RPMI7951 (cell line): ENCODE results near the gene IL1RAPL1. TPM values are rescaled to one million over a fixed set of nuclear protein-coding genes. Genes with fewer than 3 reads are reported as not detected.
A peak's percentile ranks its signal among the peaks of the same experiment; 100 is the strongest.

Source experiments
- DNase-seq: peaks from one replicate; pipeline ENCODE4 v3.0.0-alpha.2; 2012; ENCODE audit warnings: low read depth
- total RNA-seq: library from RNA; depleted of rRNA; stranded (reverse); fragments of >200 nt; shearing (Covaris generic); gene quantifications from 2 replicates; pipeline ENCODE4 v1.2.3, GENCODE V29; 2014

IL1RAPL1 gene
- total RNA-seq, 1 experiment from 2014 or later = 4.6 TPM

- no peak for DNase-seq
Observed at GRCh38 chrX:29872831-29873230, 1285.6 kb downstream of the IL1RAPL1 start.

- no peak for DNase-seq
Observed at GRCh38 chrX:29876733-29877132, 1289.5 kb downstream of the IL1RAPL1 start.

GRCh38 chrX:29880977-29881376 lies 1293.7 kb downstream of the IL1RAPL1 start:
- no peak for DNase-seq

- no peak for DNase-seq
Observed at GRCh38 chrX:29890004-29890403, 1302.8 kb downstream of the IL1RAPL1 start.

GRCh38 chrX:29890646-29891200 lies 1303.5 kb downstream of the IL1RAPL1 start:
- no peak for DNase-seq

- DNase-seq = no peak
Observed at GRCh38 chrX:29902004-29902403, 1314.8 kb downstream of the IL1RAPL1 start.

- DNase-seq = peak; percentile 12
Observed at GRCh38 chrX:29903360-29903759, 1316.1 kb downstream of the IL1RAPL1 start.

- peak; percentile 4 for DNase-seq
Observed at GRCh38 chrX:29911673-29912072, 1324.4 kb downstream of the IL1RAPL1 start.

- DNase-seq = no peak
Observed at GRCh38 chrX:29913647-29914046, 1326.4 kb downstream of the IL1RAPL1 start.

- DNase-seq = no peak
Observed at GRCh38 chrX:29922607-29923006, 1335.4 kb downstream of the IL1RAPL1 start.

GRCh38 chrX:29926056-29926455 lies 1338.8 kb downstream of the IL1RAPL1 start:
- no peak for DNase-seq

- DNase-seq = no peak
Observed at GRCh38 chrX:29926659-29927058, 1339.4 kb downstream of the IL1RAPL1 start.

GRCh38 chrX:29935455-29935854 lies 1348.2 kb downstream of the IL1RAPL1 start:
- no peak for DNase-seq

GRCh38 chrX:29940750-29941149 lies 1353.5 kb downstream of the IL1RAPL1 start:
- no peak for DNase-seq

- DNase-seq = peak; percentile 4
Observed at GRCh38 chrX:29941287-29941686, 1354.0 kb downstream of the IL1RAPL1 start.

- no peak for DNase-seq
Observed at GRCh38 chrX:29947225-29947624, 1360.0 kb downstream of the IL1RAPL1 start.

- peak; percentile 45 for DNase-seq
Observed at GRCh38 chrX:29948653-29949052, 1361.4 kb downstream of the IL1RAPL1 start.

GRCh38 chrX:29952016-29952415 lies 1364.8 kb downstream of the IL1RAPL1 start:
- no peak for DNase-seq

- no peak for DNase-seq
Observed at GRCh38 chrX:29962061-29962460, 1374.8 kb downstream of the IL1RAPL1 start.

- no peak for DNase-seq
Observed at GRCh38 chrX:29965634-29966033, 1378.4 kb downstream of the IL1RAPL1 start.

GRCh38 chrX:29992083-29992482 lies 1404.8 kb downstream of the IL1RAPL1 start:
- peak; percentile 33 for DNase-seq

GRCh38 chrX:30005813-30006212 lies 1418.6 kb downstream of the IL1RAPL1 start:
- DNase-seq = no peak
